H1 (cell line): ENCODE results near the gene APH1B. TPM values are rescaled to one million over a fixed set of nuclear protein-coding genes. Genes with fewer than 3 reads are reported as not detected.

Experiments used
- CTCF ChIA-PET: fragments of 300-600 bp; sonication (Branson Sonifier 250); formaldehyde crosslinking; loops from one replicate; lab custom pipeline; 2021; ENCODE audit not compliant: partially characterized antibody; lab: Charles Lee
- POLR2A ChIA-PET: fragments of 300-600 bp; sonication (Branson Sonifier 250); formaldehyde crosslinking; loops from one replicate; lab custom pipeline; 2021; ENCODE audit warnings: inconsistent platforms; ENCODE audit not compliant: partially characterized antibody; lab: Charles Lee
- DNase-seq, 2 experiments: peaks; one replicate each; pipeline versions ENCODE4 v3.0.0 to v3.0.0-alpha.2; 2010 to 2022; ENCODE audit warnings: low spot score in 2 of 2, low read depth in 1 of 2, mixed read lengths in 1 of 2
- FAIRE-seq: peaks from 2 replicates; lab custom pipeline; 2011; peaks lifted over from hg19 to GRCh38; lab: Jason Lieb, UNC
- H2AFZ ChIP-seq: 2 replicates; pipeline ENCODE4 v1.8.1; 2012; ENCODE audit warnings: low read length, inconsistent platforms
- H2AK5ac ChIP-seq: 2 replicates; pipeline ENCODE4 v1.6.1; 2013; ENCODE audit warnings: low read depth, low read length
- H2BK120ac ChIP-seq: replicated peaks from 2 replicates; pipeline ENCODE3; 2013; ENCODE audit warnings: low read depth, low read length, inconsistent platforms
- H2BK12ac ChIP-seq: 2 replicates; pipeline ENCODE4 v1.6.1; 2013; ENCODE audit warnings: low read depth, low read length
- H2BK15ac ChIP-seq: 2 replicates; pipeline ENCODE4 v1.6.1; 2013; ENCODE audit warnings: low read length
- H2BK20ac ChIP-seq: 2 replicates; pipeline ENCODE4 v1.6.1; 2013; ENCODE audit warnings: low read length
- H2BK5ac ChIP-seq: 2 replicates; pipeline ENCODE4 v1.6.1; 2013; ENCODE audit warnings: low read depth, low read length
- H3K14ac ChIP-seq: 2 replicates; pipeline ENCODE4 v1.6.1; 2013; ENCODE audit warnings: inconsistent platforms; ENCODE audit not compliant: insufficient read length
- H3K18ac ChIP-seq: 2 replicates; pipeline ENCODE4 v1.6.1; 2013; ENCODE audit warnings: low read length; ENCODE audit errors: extremely low read depth
- H3K23ac ChIP-seq: 2 replicates; pipeline ENCODE4 v1.6.1; 2013; ENCODE audit warnings: inconsistent platforms; ENCODE audit not compliant: insufficient read length
- H3K23me2 ChIP-seq: 2 replicates; pipeline ENCODE4 v1.6.1; 2013; ENCODE audit warnings: low read depth, low read length
- H3K27ac ChIP-seq: 2 replicates; pipeline ENCODE4 v1.6.1; 2011; ENCODE audit warnings: low read depth, low read length, inconsistent platforms
- H3K27me3 ChIP-seq, 4 experiments: replicated peaks in 1 of 4; 1 replicate in 1 of 4; 2 replicates in 3 of 4; pipeline versions ENCODE4 v1.6.1 to v1.8.1; 2011 to 2013; ENCODE audit warnings: low read length in 3 of 4, mild to moderate bottlenecking in 3 of 4, inconsistent platforms in 2 of 4, mixed read lengths in 2 of 4, moderate library complexity in 1 of 4; ENCODE audit not compliant: control insufficient read depth in 3 of 4, insufficient read depth in 3 of 4; ENCODE audit errors: extremely low read depth in 1 of 4
- H3K36me3 ChIP-seq, 4 experiments: 2 replicates each; pipeline versions ENCODE4 v1.6.1 to v1.8.1; 2011 to 2013; ENCODE audit warnings: mild to moderate bottlenecking in 4 of 4, low read length in 3 of 4, moderate library complexity in 2 of 4, control low read depth in 1 of 4, inconsistent platforms in 1 of 4; ENCODE audit not compliant: insufficient read depth in 4 of 4, control insufficient read depth in 2 of 4
- H3K4ac ChIP-seq: replicated peaks from 2 replicates; pipeline ENCODE3; 2013; ENCODE audit warnings: low read length, low read depth, mixed read lengths, inconsistent platforms; ENCODE audit not compliant: insufficient read length
- H3K4me1 ChIP-seq, 4 experiments: replicated peaks in 1 of 4; 1 replicate in 1 of 4; 2 replicates in 3 of 4; pipeline versions ENCODE4 v1.6.1 to v1.8.1; 2011 to 2013; ENCODE audit warnings: low read length in 3 of 4, inconsistent platforms in 2 of 4, mixed read lengths in 1 of 4; ENCODE audit not compliant: insufficient read depth in 4 of 4, control insufficient read depth in 3 of 4
- H3K4me2 ChIP-seq, 2 experiments: 2 replicates each; pipeline versions ENCODE4 v1.6.1 to v1.8.1; 2011 to 2013; ENCODE audit warnings: low read depth in 2 of 2, low read length in 2 of 2, control low read depth in 1 of 2, inconsistent platforms in 1 of 2, mild to moderate bottlenecking in 1 of 2; ENCODE audit not compliant: insufficient read depth in 1 of 2
- H3K4me3 ChIP-seq, 4 experiments: fragments of 200-600, 300-600 bp in 1 of 4; sonication (generic), shearing (Covaris generic), sonication (Bioruptor Twin) in 1 of 4; 2 replicates each; pipeline versions ENCODE4 v1.5.1 to v1.8.1; 2011 to 2016; ENCODE audit warnings: low read length in 4 of 4, low read depth in 3 of 4, control low read depth in 2 of 4, inconsistent platforms in 2 of 4, mild to moderate bottlenecking in 2 of 4, mixed read lengths in 1 of 4, moderate library complexity in 1 of 4; ENCODE audit not compliant: insufficient read depth in 2 of 4; ENCODE audit errors: extremely low read depth in 1 of 4
- H3K56ac ChIP-seq: replicated peaks from 2 replicates; pipeline ENCODE3; 2013; ENCODE audit warnings: low read depth, mild to moderate bottlenecking, mixed read lengths, low read length, inconsistent platforms; ENCODE audit not compliant: insufficient read length
- H3K79me1 ChIP-seq: 2 replicates; pipeline ENCODE4 v1.6.1; 2013; ENCODE audit warnings: low read depth, low read length, control low read depth
- H3K79me2 ChIP-seq, 2 experiments: 2 replicates each; pipeline versions ENCODE4 v1.6.1 to v1.8.1; 2012 to 2013; ENCODE audit warnings: low read length in 2 of 2, mild to moderate bottlenecking in 2 of 2, inconsistent platforms in 1 of 2; ENCODE audit not compliant: insufficient read depth in 2 of 2, control insufficient read depth in 1 of 2
- H3K9ac ChIP-seq, 4 experiments: replicated peaks in 1 of 4; 1 replicate in 1 of 4; 2 replicates in 3 of 4; pipeline versions ENCODE4 v1.6.1 to v1.8.1; 2011 to 2013; ENCODE audit warnings: low read depth in 3 of 4, low read length in 3 of 4, control low read depth in 2 of 4, mild to moderate bottlenecking in 2 of 4, moderate library complexity in 2 of 4, inconsistent platforms in 1 of 4; ENCODE audit errors: extremely low read depth in 1 of 4
- H3K9me3 ChIP-seq, 2 experiments: 2 replicates each; pipeline versions ENCODE4 v1.6.1 to v1.8.1; 2012 to 2013; ENCODE audit warnings: mild to moderate bottlenecking in 2 of 2, moderate library complexity in 2 of 2, control low read depth in 1 of 2, inconsistent platforms in 1 of 2, low read depth in 1 of 2, low read length in 1 of 2, mixed read lengths in 1 of 2; ENCODE audit not compliant: insufficient read depth in 2 of 2
- H4K20me1 ChIP-seq, 2 experiments: replicated peaks in 1 of 2; 2 replicates each; pipeline versions ENCODE3 to v1.8.1; 2011 to 2013; ENCODE audit warnings: inconsistent platforms in 2 of 2, low read length in 2 of 2, mild to moderate bottlenecking in 1 of 2; ENCODE audit not compliant: insufficient read depth in 2 of 2, control insufficient read depth in 1 of 2
- H4K5ac ChIP-seq: 2 replicates; pipeline ENCODE4 v1.6.1; 2013; ENCODE audit warnings: low read length, low read depth, mixed read lengths, inconsistent platforms; ENCODE audit not compliant: insufficient read length
- H4K8ac ChIP-seq: 2 replicates; pipeline ENCODE4 v1.8.0; 2013; ENCODE audit warnings: mild to moderate bottlenecking, moderate library complexity, low read length, inconsistent platforms; ENCODE audit not compliant: insufficient read depth; ENCODE audit errors: extremely low read depth
- H4K91ac ChIP-seq: replicated peaks from 2 replicates; pipeline ENCODE3; 2013; ENCODE audit warnings: low read length, mixed read lengths, inconsistent platforms; ENCODE audit not compliant: insufficient read length
- CBX8 ChIP-seq: fragments of 300-800, 300-1000 bp; sonication (generic); IDR thresholded peaks from 2 replicates; pipeline ENCODE4 v1.7.1; 2016; ENCODE audit warnings: low read depth, low read length, borderline replicate concordance
- EGR1 ChIP-seq: IDR thresholded peaks from 2 replicates; pipeline ENCODE4 v1.6.1; 2011; ENCODE audit warnings: low read depth, low read length, borderline replicate concordance
- JUN ChIP-seq: IDR thresholded peaks from 2 replicates; pipeline ENCODE4 v1.6.1; 2011; ENCODE audit warnings: low read depth, mild to moderate bottlenecking, improper control_type of control experiment, low read length
- KDM5A ChIP-seq: fragments of 200-600 bp; IDR thresholded peaks from 2 replicates; pipeline ENCODE4 v1.7.1; 2012; ENCODE audit warnings: mild to moderate bottlenecking, low read length, inconsistent platforms, mixed read lengths
- MAFK ChIP-seq: IDR thresholded peaks from 2 replicates; pipeline ENCODE4 v1.6.1; 2012; ENCODE audit warnings: low read depth, mild to moderate bottlenecking, improper control_type of control experiment, low read length
- PHF8 ChIP-seq: fragments of 200-600 bp; sonication (generic); conservative IDR thresholded peaks from 2 replicates; pipeline ENCODE4 v1.7.1; 2012; ENCODE audit warnings: low read depth, mild to moderate bottlenecking, inconsistent platforms, low read length, moderate library complexity
- POLR2AphosphoS5 ChIP-seq: IDR thresholded peaks from 2 replicates; pipeline ENCODE4 v1.6.1; 2011; ENCODE audit warnings: low read depth, low read length
- RBBP5 ChIP-seq: IDR thresholded peaks from 2 replicates; pipeline ENCODE4 v1.7.1; 2012; ENCODE audit warnings: low read depth, mild to moderate bottlenecking, inconsistent platforms, low read length, moderate library complexity, borderline replicate concordance
- SP1 ChIP-seq: IDR thresholded peaks from 2 replicates; pipeline ENCODE4 v1.6.1; 2011; ENCODE audit warnings: low read depth, low read length
- SP2 ChIP-seq: IDR thresholded peaks from 2 replicates; pipeline ENCODE4 v1.6.1; 2012; ENCODE audit warnings: mild to moderate bottlenecking, low read length, inconsistent platforms
- TAF1 ChIP-seq: IDR thresholded peaks from 2 replicates; pipeline ENCODE4 v1.6.1; 2011; ENCODE audit warnings: mild to moderate bottlenecking, low read depth, low read length
- TAF7 ChIP-seq: optimal IDR thresholded peaks from 2 replicates; pipeline ENCODE3; 2011; ENCODE audit warnings: low read depth, mild to moderate bottlenecking, inconsistent platforms, low read length, moderate library complexity, borderline replicate concordance
- YY1 ChIP-seq: IDR thresholded peaks from 2 replicates; pipeline ENCODE4 v1.6.1; 2011; ENCODE audit warnings: low read depth, mild to moderate bottlenecking, low read length
- WGBS, 2 experiments: shearing (Covaris generic) in 1 of 2; methylation state at CpG; one replicate each; pipeline versions ENCODE4 v1.1.6 to v1.1.7; 2013 to 2015; ENCODE audit warnings: low lambda C conversion rate in 2 of 2, mixed read lengths in 2 of 2, inconsistent platforms in 1 of 2, low coverage in 1 of 2, missing lambda C conversion rate in 1 of 2; ENCODE audit not compliant: insufficient replicate concordance in 2 of 2, insufficient coverage in 1 of 2, insufficient read length in 1 of 2; ENCODE audit errors: extremely low coverage in 1 of 2, missing lambda C conversion rate in 1 of 2; 5-methylcytosine and 5-hydroxymethylcytosine counted together
- polyA plus RNA-seq, 7 experiments: library from polyadenylated mRNA; depleted of rRNA in 3 of 7; stranded (reverse) in 5 of 7; unstranded in 2 of 7; fragments of >200 nt in 5 of 7; fragments of 200-250 nt in 2 of 7; gene quantifications; 1 replicate in 5 of 7; 2 replicates in 1 of 7; 4 replicates in 1 of 7; pipeline versions ENCODE4 v1.2.1 to v1.2.3, GENCODE V29; 2011 to 2013; ENCODE audit warnings: missing spikeins in 2 of 7, mixed read lengths in 2 of 7
- total RNA-seq: library from RNA; stranded (reverse); fragmentation: NEBNext Ultra II Directional; extraction: Animal tissue kit (Norgen Biotek cat#: 25700); gene quantifications from 2 replicates; pipeline ENCODE4 v1.2.1, GENCODE V29; 2021
- TF ChIP-seq, protein P1 (sequence below): IDR thresholded peaks from 2 replicates; pipeline ENCODE4 v1.6.1; 2011; ENCODE audit warnings: low read length, improper control_type of control experiment

APH1B gene
- total and polyA plus RNA-seq, 2 of the 8 experiments (the other 6 are each of a cell fraction or from before 2014, with no cell fraction given), result 11.5 to 22.9 TPM

DNA sequence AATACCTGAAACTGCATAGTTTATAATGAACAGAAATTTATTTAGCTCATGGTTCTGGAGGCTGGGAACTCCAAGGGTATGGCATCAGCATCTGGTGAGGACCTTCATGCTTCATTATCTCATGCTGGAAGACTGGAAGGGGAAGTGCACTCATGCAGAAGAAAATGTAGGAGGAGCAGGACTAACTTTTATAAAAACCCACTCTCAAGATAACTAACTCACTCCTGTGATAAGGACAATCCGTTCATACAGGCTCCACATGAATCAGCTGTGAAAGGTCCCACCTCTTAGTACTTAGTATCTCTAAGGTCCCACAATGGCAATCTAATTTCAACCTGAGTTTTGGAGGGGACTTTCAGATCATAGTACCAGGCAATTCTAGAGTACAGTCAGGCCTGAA is 33.6 kb upstream of the APH1B start:
- CTCF ChIA-PET, result interaction anchor here (1.0 to 2.1 kb wide), 4 partner anchors 10 to 193 kb away, joined by 3 to 5 read pairs (median 4); no protein-coding TSS in a partner anchor
- TF ChIP-seq TAF7 (no peak), KDM5A (no peak), MAFK (no peak), SP2 (no peak), CBX8 (no peak), EGR1 (no peak), PHF8 (no peak), YY1 (no peak), RBBP5 (no peak), TAF1 (no peak), POLR2AphosphoS5 (no peak), SP1 (no peak), JUN (no peak)
- TF ChIP-seq, protein P1, sequence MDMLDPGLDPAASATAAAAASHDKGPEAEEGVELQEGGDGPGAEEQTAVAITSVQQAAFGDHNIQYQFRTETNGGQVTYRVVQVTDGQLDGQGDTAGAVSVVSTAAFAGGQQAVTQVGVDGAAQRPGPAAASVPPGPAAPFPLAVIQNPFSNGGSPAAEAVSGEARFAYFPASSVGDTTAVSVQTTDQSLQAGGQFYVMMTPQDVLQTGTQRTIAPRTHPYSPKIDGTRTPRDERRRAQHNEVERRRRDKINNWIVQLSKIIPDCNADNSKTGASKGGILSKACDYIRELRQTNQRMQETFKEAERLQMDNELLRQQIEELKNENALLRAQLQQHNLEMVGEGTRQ, result no peak

More for the DNA sequence above, 33.6 kb upstream of the APH1B start:
- FAIRE-seq (no peak), DNase-seq (no peak)
- Histone ChIP-seq H3K27me3 (no peaks in the 10 kb centered on the region), H4K91ac (no peak overlapping the region), H4K20me1 (no peaks in the 10 kb centered on the region), H4K8ac (no peak overlapping the region), H2BK20ac (no peak overlapping the region), H2BK15ac (no peak overlapping the region), H3K79me1 (0 out of 2 replicates have a peak, but pooled peaks cover 2% of the 10 kb centered on the region), H3K23me2 (no peaks in the 10 kb centered on the region), H2AK5ac (no peak overlapping the region), H4K5ac (no peak overlapping the region), H2BK120ac (no peak overlapping the region), H3K23ac (no peak overlapping the region), H3K18ac (no peak overlapping the region), H3K4me3 (no peak overlapping the region), H3K14ac (no peak overlapping the region), H3K9ac (no peak overlapping the region), H2AFZ (no peak overlapping the region), H2BK12ac (no peak overlapping the region), H3K4me2 (no peak overlapping the region), H3K79me2 (peaks cover 0 to 2% of the 10 kb centered on the region in 2 experiments; a peak in 1 of 4 replicates), H2BK5ac (no peak overlapping the region), H3K27ac (no peak overlapping the region), H3K4me1 (no peaks in the 10 kb centered on the region), H3K36me3 (peaks cover 0 to 17% (median 7%) of the 10 kb centered on the region in 4 experiments; a peak in 2 of 8 replicates), H3K4ac (no peak overlapping the region), H3K9me3 (peaks cover 5 to 6% of the 10 kb centered on the region in 2 experiments; a peak in 2 of 4 replicates), H3K56ac (no peak overlapping the region)
- POLR2A ChIA-PET, result interaction anchor here (1.1 kb wide), 1 partner anchor 46 kb away, joined by 3 read pairs; no protein-coding TSS in a partner anchor
- 88% methylated on average over 1 of the region's 1 CpG; no CpG with 5 or more reads in 1 of the 2 experiments for WGBS, 2 experiments
